AG09319 (cell line): ENCODE data around the gene TMC3.

Source experiments
- DNase-seq: peaks from one replicate; pipeline ENCODE4 v3.0.0-alpha.2; 2010; ENCODE audit warnings: low read depth; ENCODE audit errors: extremely low read depth
- CTCF ChIP-seq: IDR thresholded peaks from 2 replicates; pipeline ENCODE4 v1.5.1; 2011; ENCODE audit warnings: low read depth, mild to moderate bottlenecking, inconsistent platforms, low read length, moderate library complexity

TMC3 gene

GRCh38 chr15:81285461-81285860, 88.6 kb downstream of the TMC3 start:
- no peak for TF ChIP-seq CTCF
- DNase-seq: no peak

- TF ChIP-seq CTCF: no peak
Observed at GRCh38 chr15:81284256-81285031, 89.6 kb downstream of the TMC3 start.

GRCh38 chr15:81282911-81283310, 91.1 kb downstream of the TMC3 start:
- TF ChIP-seq CTCF: no peak
- no peak for DNase-seq

More at GRCh38 chr15:81284256-81285031, 89.6 kb downstream of the TMC3 start:
- DNase-seq: no peak

- DNase-seq: no peak
- TF ChIP-seq CTCF: no peak
Observed at GRCh38 chr15:81282606-81282895, 91.5 kb downstream of the TMC3 start.

GRCh38 chr15:81281766-81282605, 92.0 kb downstream of the TMC3 start:
- TF ChIP-seq CTCF: no peak
- DNase-seq: no peak

GRCh38 chr15:81281456-81281735, 92.6 kb downstream of the TMC3 start:
- DNase-seq: no peak
- TF ChIP-seq CTCF: no peak
